ENCODE results near the gene UBXN2A. TPM values are rescaled to one million over a fixed set of nuclear protein-coding genes. Genes with fewer than 3 reads are reported as not detected.

UBXN2A gene
- total RNA-seq, 1 donor from 2014 or later, result 14.1 TPM

DNA sequence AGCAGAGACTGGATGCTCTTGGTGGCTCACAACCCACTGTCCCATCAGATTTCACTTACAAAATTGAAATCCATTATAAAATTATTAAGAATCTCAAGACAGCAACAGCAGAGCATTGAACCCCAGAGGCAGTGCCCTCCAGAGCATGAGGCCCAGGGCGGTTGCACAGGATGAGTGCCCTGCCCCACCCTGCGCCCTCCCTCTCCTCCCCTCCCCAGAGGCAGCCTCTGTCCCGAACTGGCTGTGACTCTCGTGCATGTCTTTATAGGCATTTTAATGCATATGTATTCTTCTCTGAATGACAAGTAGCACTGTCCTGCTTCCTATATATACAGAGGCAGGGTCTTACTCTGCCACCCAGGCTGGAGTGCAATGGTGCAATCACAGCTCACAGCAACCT lies 80.0 kb downstream of the UBXN2A start:
- ATAC-seq, result no peak
- H3K36me3 ChIP-seq, result peaks cover 11% of the 10 kb centered on the region
- no peak overlapping the region for H3K27ac ChIP-seq
- no peaks in the 10 kb centered on the region for H3K9me3 ChIP-seq
- H3K4me1 ChIP-seq, result no peaks in the 10 kb centered on the region
- no peaks in the 10 kb centered on the region for H3K27me3 ChIP-seq (ENCODE audit: low read depth)
- TF ChIP-seq, protein P1, sequence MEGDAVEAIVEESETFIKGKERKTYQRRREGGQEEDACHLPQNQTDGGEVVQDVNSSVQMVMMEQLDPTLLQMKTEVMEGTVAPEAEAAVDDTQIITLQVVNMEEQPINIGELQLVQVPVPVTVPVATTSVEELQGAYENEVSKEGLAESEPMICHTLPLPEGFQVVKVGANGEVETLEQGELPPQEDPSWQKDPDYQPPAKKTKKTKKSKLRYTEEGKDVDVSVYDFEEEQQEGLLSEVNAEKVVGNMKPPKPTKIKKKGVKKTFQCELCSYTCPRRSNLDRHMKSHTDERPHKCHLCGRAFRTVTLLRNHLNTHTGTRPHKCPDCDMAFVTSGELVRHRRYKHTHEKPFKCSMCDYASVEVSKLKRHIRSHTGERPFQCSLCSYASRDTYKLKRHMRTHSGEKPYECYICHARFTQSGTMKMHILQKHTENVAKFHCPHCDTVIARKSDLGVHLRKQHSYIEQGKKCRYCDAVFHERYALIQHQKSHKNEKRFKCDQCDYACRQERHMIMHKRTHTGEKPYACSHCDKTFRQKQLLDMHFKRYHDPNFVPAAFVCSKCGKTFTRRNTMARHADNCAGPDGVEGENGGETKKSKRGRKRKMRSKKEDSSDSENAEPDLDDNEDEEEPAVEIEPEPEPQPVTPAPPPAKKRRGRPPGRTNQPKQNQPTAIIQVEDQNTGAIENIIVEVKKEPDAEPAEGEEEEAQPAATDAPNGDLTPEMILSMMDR (IDR thresholded peaks at IDR 0.05), result no peak
- no peak for DNase-seq
- H3K4me3 ChIP-seq, result no peak overlapping the region
- intact Hi-C loops (cut with DNase I), result no loop called here

DNA sequence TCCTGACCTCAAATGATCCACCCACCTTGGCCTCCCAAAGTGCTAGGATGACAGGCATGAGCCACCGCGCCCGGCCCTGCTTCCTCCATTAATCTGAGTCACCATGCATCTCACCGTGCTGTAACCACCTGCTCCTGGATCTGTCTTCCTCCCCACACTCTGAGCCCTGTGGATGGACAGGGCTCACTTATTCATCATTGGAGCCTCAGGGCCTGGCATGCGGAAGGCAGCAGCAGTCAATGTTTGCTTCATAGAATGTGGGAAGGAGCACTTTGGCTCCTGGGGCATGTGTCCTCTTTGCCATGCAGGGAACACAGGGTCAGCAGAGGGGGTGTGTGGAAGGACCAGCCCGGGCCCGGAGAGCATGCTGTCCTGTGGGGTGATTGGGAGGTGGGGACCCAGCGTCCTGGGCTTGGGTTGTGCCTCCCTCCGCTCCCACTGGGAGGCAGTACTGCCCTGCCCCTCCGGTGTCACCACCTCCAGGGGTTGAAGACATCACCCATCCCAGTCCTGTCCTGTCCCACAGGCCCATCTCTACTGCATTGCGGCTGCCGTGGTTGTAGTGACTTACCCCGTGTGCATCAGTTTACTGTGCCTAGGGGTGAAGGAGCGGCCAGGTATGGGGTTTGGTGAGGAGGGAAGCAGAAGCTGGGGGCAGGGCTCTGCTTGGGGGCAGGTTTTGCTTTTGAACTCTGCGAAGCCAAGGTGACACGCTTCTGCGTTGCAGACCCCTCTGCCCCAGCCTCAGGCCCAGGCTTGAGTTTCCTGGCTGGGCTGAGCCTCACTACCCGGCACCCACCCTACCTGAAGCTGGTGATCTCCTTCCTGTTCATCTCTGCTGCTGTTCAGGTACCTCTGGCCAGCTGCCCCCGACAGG lies 81.1 kb downstream of the UBXN2A start:
- Histone ChIP-seq H3K27ac (no peak overlapping the region), H3K4me1 (no peaks in the 10 kb centered on the region), H3K4me3 (no peak overlapping the region), H3K36me3 (peaks cover 11% of the 10 kb centered on the region), H3K27me3 (ENCODE audit: low read depth) (no peaks in the 10 kb centered on the region), H3K9me3 (no peaks in the 10 kb centered on the region)
- intact Hi-C loops (cut with DNase I), result no loop called here
- TF ChIP-seq, protein P1 (IDR thresholded peaks at IDR 0.05), result peak; percentile 30
- DNase-seq (no peak), ATAC-seq (peak; percentile 27 to 28)

DNA sequence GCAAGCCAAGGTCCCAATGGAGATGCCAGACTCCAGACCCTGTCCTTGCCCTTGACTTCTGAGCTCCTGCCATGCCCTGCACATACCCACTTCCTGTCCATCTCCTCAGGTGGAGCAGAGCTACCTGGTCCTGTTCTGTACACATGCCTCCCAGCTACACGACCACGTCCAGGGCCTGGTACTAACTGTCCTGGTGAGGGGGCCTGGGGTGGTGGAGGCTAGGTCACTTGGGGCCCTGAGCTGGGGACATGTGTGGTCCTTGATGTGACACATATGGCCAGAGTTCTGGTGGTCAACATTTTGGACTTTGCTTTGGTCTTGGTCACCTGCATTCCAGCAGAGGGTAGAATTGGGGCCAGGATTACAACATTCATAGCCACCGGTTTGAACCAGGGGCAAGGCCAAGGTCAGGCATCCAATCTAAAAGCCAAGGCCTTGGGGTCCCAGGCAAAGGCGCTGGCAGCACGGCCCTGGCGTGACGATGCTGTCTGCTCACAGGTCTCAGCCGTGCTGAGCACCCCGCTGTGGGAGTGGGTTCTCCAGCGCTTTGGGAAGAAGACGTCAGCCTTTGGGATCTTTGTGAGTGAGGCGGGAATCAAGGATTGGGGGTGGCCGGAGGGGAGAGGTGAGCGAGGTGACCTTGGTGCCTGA lies 82.2 kb downstream of the UBXN2A start:
- Histone ChIP-seq H3K27ac (no peak overlapping the region), H3K4me1 (no peaks in the 10 kb centered on the region), H3K36me3 (peaks cover 18% of the 10 kb centered on the region), H3K27me3 (ENCODE audit: low read depth) (no peaks in the 10 kb centered on the region), H3K4me3 (no peak overlapping the region), H3K9me3 (no peaks in the 10 kb centered on the region)
- DNase-seq (no peak), ATAC-seq (no peak)
- intact Hi-C loops (cut with DNase I), result no loop called here
- TF ChIP-seq, protein P1 (IDR thresholded peaks at IDR 0.05), result no peak

DNA sequence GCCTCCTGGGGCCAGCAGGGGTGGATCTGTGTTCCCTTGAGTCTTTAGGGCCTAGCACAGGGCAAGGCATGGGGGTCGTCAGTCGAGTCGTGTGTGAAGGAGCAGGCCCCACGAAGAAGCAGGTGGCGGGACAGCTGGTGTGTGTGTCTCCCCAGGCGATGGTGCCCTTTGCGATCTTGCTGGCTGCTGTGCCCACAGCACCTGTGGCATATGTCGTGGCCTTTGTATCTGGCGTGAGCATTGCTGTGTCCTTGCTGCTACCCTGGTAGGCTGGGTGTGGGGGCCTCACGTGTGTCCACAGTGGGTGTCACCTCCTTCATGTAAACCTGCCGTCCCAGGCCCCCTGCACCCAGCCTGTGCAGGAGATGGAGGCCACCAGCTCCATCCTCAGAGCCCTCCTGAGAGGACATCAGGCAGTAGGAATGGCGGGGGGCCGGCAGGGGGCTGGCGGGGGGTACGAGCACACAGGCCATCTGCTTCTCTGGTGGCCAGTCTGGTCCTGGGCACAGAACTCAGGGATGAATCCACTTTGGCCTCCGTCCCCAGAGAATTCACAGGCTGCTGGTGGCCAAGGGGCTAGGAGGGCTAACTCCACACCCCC lies 82.8 kb downstream of the UBXN2A start:
- no peaks in the 10 kb centered on the region for H3K9me3 ChIP-seq
- H3K36me3 ChIP-seq, result peaks cover 21% of the 10 kb centered on the region
- no peaks in the 10 kb centered on the region for H3K4me1 ChIP-seq
- no peak overlapping the region for H3K27ac ChIP-seq
- no peak overlapping the region for H3K4me3 ChIP-seq
- ATAC-seq (no peak), DNase-seq (no peak)
- H3K27me3 ChIP-seq (ENCODE audit: low read depth), result no peaks in the 10 kb centered on the region
- intact Hi-C loops (cut with DNase I), result no loop called here
- TF ChIP-seq, protein P1 (IDR thresholded peaks at IDR 0.05), result no peak

DNA sequence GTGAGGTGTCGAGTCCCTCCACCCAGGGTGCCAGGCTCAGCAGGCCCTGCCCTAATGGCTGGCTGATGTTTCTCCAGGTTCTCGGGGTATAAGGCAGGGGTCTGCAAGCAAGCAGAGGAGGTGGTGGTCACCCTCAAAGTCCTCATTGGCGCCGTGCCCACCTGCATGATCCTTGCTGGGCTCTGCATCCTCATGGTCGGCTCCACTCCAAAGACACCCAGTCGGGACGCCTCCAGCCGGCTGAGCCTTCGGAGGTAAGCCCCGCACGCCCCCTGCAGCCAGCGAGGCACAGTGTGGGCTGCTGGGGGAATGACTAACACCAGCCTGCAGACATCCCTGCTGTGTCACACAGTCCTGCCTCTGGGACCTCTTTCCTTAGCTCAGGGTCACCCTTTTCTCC lies 83.8 kb downstream of the UBXN2A start:
- TF ChIP-seq, protein P1 (IDR thresholded peaks at IDR 0.05), result no peak
- no peak overlapping the region for H3K4me3 ChIP-seq
- H3K9me3 ChIP-seq, result no peaks in the 10 kb centered on the region
- H3K36me3 ChIP-seq, result peaks cover 29% of the 10 kb centered on the region
- DNase-seq (peak; percentile 48), ATAC-seq (peak in 1 of 2 donors; percentile 29)
- H3K27me3 ChIP-seq (ENCODE audit: low read depth), result no peaks in the 10 kb centered on the region
- no peaks in the 10 kb centered on the region for H3K4me1 ChIP-seq
- intact Hi-C loops (cut with DNase I), result no loop called here
- H3K27ac ChIP-seq, result no peak overlapping the region
